Stimulated activated naive CD8-positive, alpha-beta T cell treated with anti-CD3 and anti-CD28 coated beads, Interleukin-15, Interleukin-2, amounts not matched to agents 100 ng/mL and 50 ng/mL, for 24 hours (primary cell): Measurements from ENCODE around the gene OGFOD2.
A peak's percentile ranks its signal among the peaks of the same experiment; 100 is the strongest.

Experiments
- H3K27ac Mint-ChIP-seq: one replicate; pipeline ENCODE4 v1.8.0; 2021; ENCODE audit warnings: mild to moderate bottlenecking, mixed read lengths
- H3K27me3 Mint-ChIP-seq: one replicate; pipeline ENCODE4 v1.8.0; 2021; ENCODE audit warnings: mixed read lengths
- H3K36me3 Mint-ChIP-seq: one replicate; pipeline ENCODE4 v1.8.0; 2021; ENCODE audit warnings: low read depth, mixed read lengths
- H3K4me1 Mint-ChIP-seq: one replicate; pipeline ENCODE4 v1.8.0; 2021; ENCODE audit warnings: low read depth, mixed read lengths
- H3K4me3 Mint-ChIP-seq: one replicate; pipeline ENCODE4 v1.8.0; 2021; ENCODE audit warnings: mild to moderate bottlenecking, mixed read lengths
- H3K9me3 Mint-ChIP-seq: one replicate; pipeline ENCODE4 v1.8.0; 2021; ENCODE audit warnings: mixed read lengths

Gene OGFOD2

DNA sequence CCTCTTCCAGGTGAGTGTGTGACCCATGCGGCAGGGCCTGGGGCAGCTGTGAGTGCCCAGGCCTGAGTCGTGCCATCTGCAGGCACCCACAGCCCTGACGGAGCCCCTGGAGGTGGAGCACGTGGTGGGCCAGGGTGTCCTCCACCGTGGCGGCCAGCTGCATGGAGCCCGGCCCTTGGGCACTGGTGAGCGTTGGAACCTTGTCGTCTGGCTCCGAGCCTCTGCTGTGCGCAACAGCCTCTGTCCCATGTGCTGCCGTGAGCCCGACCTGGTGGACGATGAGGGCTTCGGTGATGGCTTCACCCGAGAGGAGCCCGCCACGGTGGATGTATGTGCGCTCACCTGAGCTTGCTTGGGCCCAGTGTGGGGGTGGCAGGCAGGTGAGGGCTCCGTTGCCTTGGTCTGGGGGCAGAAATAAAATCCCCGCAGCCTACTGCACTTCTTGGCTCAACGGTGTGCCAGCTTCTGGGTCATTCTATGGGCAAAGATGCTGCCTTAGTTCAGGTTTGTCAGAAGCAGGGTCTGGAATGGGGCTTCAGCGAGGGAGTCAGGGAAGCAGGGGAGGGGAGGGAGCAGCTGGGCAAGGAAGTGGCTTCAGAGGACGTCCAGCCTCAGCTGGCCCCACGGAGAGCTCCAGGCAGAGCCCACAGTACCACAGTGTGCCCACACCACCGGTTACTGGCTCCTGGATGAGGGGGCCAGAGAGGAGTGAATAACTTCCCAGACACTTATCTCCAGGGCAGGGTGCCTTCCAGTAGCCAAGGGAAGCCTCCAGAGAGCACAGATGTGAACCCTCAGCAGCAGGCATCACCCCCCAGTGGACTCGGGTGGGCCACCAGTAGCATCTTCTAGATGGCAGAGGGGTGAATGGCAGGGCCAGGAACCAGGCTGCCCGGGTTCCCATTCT is 4.2 kb downstream of the OGFOD2 start:
- Mint-ChIP-seq H3K36me3 (peaks cover 14% of the 10 kb centered on the region), H3K27ac (peak overlapping the region; percentile 61), H3K4me1 (peaks cover 57% of the 10 kb centered on the region), H3K27me3 (no peaks in the 10 kb centered on the region), H3K9me3 (no peaks in the 10 kb centered on the region), H3K4me3 (peak overlapping the region; percentile 86)

DNA sequence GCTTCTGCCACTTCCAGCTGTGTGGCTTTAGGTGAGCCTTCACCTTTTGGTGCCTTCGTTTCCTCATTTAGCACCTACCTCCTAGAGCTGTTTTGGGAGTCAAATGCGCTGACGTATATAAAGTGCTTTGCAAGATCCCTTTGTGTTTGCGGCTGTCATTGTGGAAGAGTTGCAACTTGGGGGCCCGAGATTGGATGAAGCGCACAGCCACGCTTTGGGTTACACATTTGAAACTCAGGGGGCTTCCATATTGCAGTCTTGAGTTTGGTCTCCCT is 4.8 kb downstream of the OGFOD2 start:
- Mint-ChIP-seq H3K4me1 (peaks cover 60% of the 10 kb centered on the region), H3K27ac (peak overlapping the region; percentile 89), H3K4me3 (peak overlapping the region; percentile 86), H3K27me3 (no peaks in the 10 kb centered on the region), H3K9me3 (no peaks in the 10 kb centered on the region), H3K36me3 (peaks cover 15% of the 10 kb centered on the region)

DNA sequence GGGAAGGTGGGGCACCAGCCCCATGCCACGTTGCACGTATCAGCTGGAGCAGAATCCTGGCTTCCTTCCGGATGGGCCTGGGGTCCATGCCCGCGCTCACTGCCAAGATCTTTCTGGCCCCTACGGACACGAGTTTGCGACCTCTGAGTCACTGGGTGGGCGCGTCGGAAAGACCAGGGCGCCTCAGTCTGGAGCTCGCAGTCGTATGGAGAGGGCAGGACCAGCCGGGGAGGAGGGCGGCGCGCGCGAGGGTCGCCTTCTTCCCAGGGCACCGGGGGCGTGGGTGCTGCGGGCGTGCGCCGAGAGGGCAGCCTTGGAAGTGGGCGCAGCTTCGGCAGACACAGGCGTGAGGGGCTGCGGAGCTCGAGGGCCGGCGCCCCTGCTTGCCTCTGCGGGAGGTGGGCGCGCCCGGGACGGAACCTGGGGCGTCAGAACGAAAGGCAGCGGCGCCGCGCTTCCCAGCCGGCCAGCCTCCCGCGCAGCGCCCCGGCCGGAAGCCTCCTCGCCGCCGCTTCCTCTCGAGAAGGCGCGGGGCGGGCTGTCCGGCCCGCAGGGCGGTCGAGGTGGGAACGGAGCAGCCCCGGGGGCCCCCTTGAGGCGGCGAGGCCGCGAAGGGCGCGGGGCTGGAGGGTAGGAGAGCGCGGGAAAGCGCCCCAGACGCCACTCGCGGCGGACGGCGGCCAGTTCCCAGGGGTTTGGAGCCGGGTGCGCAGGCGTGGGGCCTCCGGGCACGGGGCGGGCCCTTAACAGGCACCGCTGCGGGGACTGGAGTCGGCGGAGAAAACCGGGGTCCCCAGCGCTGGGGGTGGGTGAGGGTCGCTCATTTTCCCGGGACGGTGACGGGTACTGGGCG is 5.4 kb downstream of the OGFOD2 start, which contains the start of gene ARL6IP4:
Gene ARL6IP4, plus strand, starts transcription at position 499 of the 853 bp plus-strand sequence. CDS start 459 bp downstream, outside the sequence.
- Mint-ChIP-seq H3K27ac (peak within 1 kb of the TSS; percentile 89), H3K9me3 (no peaks in the 10 kb centered on the region), H3K27me3 (no peaks in the 10 kb centered on the region), H3K4me1 (peaks cover 64% of the 10 kb centered on the region), H3K4me3 (peak within 1 kb of the TSS; percentile 91), H3K36me3 (peaks cover 17% of the 10 kb centered on the region)

DNA sequence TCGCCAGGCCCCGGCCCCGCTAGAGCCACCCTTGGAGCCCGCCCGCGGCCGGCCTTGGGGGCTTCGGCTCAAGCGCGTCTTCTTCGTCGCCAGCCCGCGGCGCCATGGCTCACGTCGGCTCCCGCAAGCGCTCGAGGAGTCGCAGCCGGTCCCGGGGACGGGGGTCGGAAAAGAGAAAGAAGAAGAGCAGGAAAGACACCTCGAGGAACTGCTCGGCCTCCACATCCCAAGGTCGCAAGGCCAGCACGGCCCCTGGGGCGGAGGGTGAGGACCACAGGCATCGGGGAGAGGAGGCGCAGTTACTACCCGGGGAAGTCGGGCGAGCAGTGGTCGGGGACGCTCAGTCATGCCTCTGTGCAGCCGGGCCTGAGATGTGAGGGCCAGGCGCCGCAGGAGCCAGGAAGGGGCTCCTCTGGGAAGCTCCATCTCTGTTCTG is 6.0 kb downstream of the OGFOD2 start:
- peaks cover 59% of the 10 kb centered on the region for H3K4me1 Mint-ChIP-seq
- H3K36me3 Mint-ChIP-seq, result peaks cover 17% of the 10 kb centered on the region
- H3K9me3 Mint-ChIP-seq, result no peaks in the 10 kb centered on the region
- peak overlapping the region; percentile 82 for H3K27ac Mint-ChIP-seq
- H3K27me3 Mint-ChIP-seq, result no peaks in the 10 kb centered on the region
- H3K4me3 Mint-ChIP-seq, result peak overlapping the region; percentile 91

DNA sequence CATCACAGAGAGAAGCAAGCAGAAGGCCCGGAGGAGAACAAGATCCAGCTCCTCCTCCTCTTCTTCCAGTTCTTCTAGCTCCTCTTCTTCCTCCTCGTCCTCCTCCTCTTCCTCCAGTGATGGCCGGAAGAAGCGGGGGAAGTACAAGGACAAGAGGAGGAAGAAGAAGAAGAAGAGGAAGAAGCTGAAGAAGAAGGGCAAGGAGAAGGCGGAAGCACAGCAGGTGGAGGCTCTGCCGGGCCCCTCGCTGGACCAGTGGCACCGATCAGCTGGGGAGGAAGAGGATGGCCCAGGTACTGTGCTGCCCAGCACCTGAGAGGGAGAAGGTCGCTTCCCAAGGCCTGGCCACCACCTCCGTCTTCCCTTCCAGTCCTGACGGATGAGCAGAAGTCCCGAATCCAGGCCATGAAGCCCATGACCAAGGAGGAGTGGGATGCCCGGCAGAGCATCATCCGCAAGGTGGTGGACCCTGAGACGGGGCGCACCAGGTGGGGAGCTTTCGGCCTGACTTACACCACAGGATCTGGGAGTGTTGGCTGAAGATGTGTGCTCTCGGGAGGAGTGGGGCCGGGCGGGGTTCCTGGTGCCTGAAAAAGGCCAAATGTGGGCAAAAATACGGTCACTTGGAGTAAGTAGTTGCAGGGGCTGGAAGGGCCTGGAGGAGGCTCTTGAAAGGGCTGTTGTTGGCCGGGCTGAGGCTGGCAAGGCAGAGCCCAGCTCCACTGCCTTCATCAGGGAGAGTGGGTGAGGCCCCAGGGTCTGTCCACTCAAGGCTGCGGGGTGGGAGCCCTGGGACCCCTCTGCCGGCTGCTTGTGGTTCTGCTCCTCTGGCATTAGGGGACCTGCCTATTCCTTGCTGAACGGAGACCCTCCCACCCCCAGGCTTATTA is 6.8 kb downstream of the OGFOD2 start:
- H3K4me3 Mint-ChIP-seq, result peak overlapping the region; percentile 91
- H3K9me3 Mint-ChIP-seq, result no peaks in the 10 kb centered on the region
- no peaks in the 10 kb centered on the region for H3K27me3 Mint-ChIP-seq
- H3K4me1 Mint-ChIP-seq, result peaks cover 54% of the 10 kb centered on the region
- H3K36me3 Mint-ChIP-seq, result peaks cover 17% of the 10 kb centered on the region
- peak overlapping the region; percentile 82 for H3K27ac Mint-ChIP-seq

DNA sequence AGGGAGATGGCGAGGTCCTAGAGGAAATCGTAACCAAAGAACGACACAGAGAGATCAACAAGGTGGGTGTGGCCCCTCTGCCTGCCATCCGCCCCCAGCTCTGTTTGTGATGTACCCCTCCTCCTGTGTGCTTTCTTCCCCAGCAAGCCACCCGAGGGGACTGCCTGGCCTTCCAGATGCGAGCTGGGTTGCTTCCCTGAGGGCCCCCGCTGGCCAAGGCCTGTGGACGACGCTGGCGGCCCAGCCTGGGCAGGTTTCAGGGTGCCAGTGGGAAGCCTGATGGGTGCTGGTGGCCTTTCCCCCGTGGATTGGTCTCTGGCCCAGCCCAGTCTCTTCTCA is 7.4 kb downstream of the OGFOD2 start:
- H3K9me3 Mint-ChIP-seq, result no peaks in the 10 kb centered on the region
- H3K27ac Mint-ChIP-seq, result peak overlapping the region; percentile 82
- H3K4me1 Mint-ChIP-seq, result peaks cover 49% of the 10 kb centered on the region

DNA sequence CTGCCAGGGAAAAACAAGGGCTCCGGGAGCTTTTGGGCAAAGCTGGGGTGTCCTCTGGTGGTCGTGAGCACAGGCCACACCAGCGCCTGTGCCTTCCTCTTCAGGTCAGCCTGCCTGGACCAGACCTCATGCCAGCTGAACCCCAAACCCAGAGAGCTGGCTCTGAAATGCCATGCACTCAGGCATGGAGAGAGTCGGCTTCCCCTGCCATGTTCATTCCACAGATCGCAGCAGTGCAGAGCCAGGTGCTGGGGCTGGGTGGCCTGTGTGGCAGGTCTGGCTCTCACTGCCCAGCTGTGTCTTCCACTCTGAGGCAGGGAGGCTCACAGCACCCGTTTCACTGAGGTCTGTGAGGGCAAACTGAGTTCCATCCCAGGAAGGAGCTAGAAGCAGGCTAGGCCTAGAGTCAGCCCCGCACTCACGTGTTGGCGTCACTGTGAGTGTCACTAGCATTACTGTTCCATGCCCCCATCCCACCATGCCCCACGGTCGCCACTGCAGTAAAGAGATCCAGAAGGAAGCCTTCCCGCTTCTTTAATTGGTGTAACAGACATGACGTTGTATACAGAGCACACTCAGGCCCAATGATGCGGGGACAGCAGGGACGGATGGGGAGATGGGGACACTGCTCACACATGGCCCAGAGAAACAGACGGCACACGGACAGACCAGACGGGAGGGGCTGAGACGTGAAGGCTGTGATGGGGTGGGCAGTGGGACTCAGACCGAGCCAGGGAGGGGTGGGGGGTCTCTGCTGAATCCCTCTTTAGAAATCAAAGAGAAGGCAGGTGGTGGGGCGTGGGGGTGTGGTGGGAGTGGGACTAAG is 8.1 kb downstream of the OGFOD2 start:
- peaks cover 49% of the 10 kb centered on the region for H3K4me1 Mint-ChIP-seq
- no peaks in the 10 kb centered on the region for H3K9me3 Mint-ChIP-seq
- H3K27ac Mint-ChIP-seq, result peak overlapping the region; percentile 47
- peaks cover 17% of the 10 kb centered on the region for H3K36me3 Mint-ChIP-seq
- no peaks in the 10 kb centered on the region for H3K27me3 Mint-ChIP-seq
- H3K4me3 Mint-ChIP-seq, result peak overlapping the region; percentile 91

More for the DNA sequence above, 7.4 kb downstream of the OGFOD2 start:
- H3K36me3 Mint-ChIP-seq, result peaks cover 17% of the 10 kb centered on the region
- H3K4me3 Mint-ChIP-seq, result peak overlapping the region; percentile 91
- no peaks in the 10 kb centered on the region for H3K27me3 Mint-ChIP-seq

DNA sequence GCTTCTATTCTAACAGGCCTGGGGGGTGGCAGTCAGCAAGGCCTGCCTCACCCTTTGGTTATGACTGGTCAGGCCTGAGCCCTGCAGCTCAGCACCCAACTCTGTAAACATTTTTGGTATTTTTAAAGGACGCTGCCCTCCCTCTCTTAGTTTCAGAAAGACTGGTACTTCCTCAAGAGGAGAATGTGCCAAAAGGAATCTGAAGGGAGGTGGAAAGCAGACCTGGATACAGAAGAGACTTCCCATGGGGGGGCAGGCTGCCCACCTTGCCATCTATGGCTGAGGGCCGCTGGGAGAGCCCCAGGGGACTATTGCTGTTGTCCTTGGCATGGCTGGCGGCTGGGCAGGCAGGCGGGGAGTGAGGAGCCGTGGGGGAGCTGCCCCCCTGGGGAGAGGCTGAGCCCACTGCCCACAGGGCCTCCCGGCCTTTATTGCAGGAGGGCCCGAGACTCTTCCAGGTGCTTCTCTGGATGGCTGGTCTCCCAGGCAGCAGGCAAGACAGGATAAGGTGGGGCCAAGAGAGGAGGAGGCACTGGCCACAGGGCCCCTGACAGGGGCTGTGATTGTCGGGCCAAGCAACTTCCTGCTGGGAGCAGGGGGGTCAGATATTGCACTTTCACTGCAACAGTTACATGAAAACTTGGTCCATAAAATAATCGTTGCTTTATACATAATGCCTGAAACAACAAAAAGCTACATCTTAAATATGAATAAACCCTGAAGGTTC is 8.9 kb downstream of the OGFOD2 start:
- Mint-ChIP-seq H3K4me1 (peaks cover 49% of the 10 kb centered on the region), H3K4me3 (no peak overlapping the region), H3K27me3 (no peaks in the 10 kb centered on the region), H3K27ac (no peak overlapping the region), H3K36me3 (peaks cover 17% of the 10 kb centered on the region), H3K9me3 (no peaks in the 10 kb centered on the region)

DNA sequence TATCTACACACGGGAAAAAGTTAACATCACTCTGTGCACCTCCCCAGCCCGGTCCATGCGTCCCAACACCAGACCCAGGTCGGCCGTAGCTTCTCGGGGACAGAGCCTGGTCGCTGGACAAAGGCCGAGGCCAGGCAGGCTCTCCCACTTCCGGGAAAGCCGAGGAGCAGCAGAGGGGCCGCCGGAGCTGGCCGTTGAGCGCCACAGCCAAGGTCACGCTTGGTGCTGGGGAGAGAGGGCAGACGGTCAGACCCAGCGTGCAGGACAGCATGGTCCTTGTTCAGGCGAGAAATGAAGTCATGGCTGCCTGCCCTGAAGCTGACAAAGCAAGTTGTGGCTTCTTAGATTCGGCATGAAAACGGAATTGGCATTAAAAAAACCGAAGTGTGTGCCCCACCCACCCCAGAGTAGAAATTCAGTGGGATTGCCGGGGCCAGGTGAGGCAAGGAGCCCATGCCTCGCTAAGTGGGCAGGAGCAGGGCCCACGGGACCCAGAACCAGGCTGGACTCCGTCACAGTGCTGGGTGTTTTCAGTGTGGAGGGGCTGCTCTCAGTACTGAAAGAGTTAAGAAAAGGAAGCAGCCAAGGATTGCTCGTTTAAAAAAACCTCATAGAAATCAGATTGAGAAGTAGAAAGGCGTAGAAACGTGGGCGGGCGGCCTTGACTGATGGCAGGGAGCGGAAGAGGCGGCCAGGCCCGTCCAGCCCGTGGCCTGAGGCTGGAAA is 9.7 kb downstream of the OGFOD2 start:
- no peaks in the 10 kb centered on the region for H3K9me3 Mint-ChIP-seq
- H3K27me3 Mint-ChIP-seq, result no peaks in the 10 kb centered on the region
- no peak overlapping the region for H3K4me3 Mint-ChIP-seq
- H3K27ac Mint-ChIP-seq, result no peak overlapping the region
- peaks cover 17% of the 10 kb centered on the region for H3K36me3 Mint-ChIP-seq
- H3K4me1 Mint-ChIP-seq, result peaks cover 43% of the 10 kb centered on the region

DNA sequence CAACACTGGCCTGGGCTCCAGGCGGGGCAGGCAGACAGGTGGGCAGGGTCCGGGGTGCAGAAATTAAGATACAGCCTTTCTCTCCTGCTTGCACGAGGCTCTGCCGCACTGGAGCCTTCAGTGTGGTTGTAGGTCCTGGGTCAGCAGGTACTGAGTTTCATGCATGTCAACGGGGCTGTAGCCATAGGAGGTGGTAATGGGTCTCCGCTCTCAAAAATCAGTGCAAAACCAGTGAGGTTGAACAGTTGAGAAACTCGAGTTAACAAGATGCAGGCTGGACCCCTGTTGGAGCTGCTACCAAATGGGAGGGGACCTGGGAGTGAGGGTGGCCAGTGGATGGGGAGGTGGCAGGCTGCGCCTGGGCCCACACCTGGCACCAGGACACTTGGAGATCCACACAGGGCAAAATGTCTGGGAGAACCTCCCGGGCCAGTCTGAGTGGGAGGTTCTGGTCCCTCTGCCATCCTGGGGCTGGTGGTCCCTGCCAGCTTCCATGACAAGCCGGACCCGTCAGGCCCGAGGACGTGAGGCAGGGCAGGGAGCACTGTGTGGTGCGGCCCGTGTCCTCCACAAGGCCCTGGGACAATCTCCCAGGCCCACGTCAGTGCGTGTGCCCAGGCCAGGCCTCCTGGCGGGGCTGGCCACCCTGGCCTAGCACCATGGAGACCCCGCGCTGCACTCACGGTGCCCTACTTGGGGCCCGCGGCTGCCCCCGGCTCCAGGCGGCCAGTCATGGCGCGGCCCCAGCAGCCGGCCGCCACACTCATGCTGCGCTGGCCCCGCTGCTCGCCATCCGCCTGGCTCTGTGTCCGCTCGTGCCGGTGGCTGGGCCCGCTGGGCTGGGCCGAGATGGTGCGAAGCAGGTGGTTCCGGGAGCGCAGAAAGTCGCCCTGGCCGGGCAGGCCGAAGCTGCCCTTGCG is 10.6 kb downstream of the OGFOD2 start:
- Mint-ChIP-seq H3K27me3 (no peaks in the 10 kb centered on the region), H3K4me1 (peaks cover 39% of the 10 kb centered on the region), H3K36me3 (peaks cover 17% of the 10 kb centered on the region), H3K4me3 (no peak overlapping the region), H3K27ac (no peak overlapping the region), H3K9me3 (no peaks in the 10 kb centered on the region)

DNA sequence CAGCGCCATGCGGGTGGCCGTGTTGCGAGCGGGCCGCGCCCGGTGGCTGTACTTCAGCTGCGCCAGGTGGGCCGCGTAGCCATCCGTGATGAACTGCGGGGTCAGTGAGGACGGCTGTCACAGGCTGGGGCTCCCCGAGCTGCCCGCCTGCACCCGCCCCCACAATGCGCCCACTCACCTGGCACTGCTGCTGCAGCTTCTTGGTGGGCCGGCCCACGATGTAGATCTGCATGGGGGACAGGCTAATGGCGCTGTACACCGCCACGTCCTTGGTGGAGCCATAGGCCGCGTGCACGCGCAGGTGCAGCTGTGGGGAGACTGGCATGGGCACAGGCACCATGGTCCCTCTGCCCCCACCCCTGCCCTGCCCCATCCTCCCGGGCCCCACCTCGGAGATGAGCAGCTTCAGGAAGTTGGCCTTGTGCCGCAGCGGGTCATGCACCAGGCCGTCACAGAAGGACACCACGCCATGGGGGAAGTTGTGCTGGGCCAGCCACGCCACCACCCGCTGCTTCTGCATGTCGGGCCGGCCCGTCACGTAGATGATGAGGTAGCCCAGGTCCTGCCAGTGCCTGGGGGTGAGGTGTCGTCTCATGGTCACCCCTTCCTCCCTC is 11.3 kb downstream of the OGFOD2 start:
- Mint-ChIP-seq H3K27me3 (no peaks in the 10 kb centered on the region), H3K4me3 (no peak overlapping the region), H3K27ac (no peak overlapping the region), H3K9me3 (no peaks in the 10 kb centered on the region), H3K36me3 (peaks cover 17% of the 10 kb centered on the region), H3K4me1 (peaks cover 39% of the 10 kb centered on the region)
